ENCODE measurements around the gene NUMB.
"Not testable (repeated sequence)": the region's sequence is repeated elsewhere in the genome, so short reads cannot be mapped to it uniquely, and the experiment has no call there.

Gene NUMB

DNA sequence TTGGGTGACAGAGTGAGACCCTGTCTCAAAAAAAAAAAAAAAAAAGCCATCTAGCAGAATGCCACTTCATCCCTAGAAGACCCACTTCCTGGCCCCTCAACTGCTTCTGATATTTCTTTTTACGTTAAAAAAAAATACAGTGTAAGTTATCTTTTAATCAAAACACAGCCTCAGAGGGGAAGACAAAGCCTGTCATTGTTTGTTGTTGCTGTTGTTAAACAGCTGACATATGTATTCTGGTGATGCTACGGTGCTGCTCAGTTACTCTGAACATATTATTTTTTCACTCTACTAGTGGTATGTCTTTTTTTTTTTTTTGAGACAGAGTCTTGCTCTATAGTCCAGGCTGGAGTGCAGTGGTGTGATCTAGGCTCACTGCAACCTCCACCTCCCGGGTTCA lies 145.7 kb downstream of the NUMB start:
- no peaks in the 10 kb centered on the region for H3K27me3 ChIP-seq (replicated peaks; ENCODE audit: control insufficient read depth, insufficient read depth, low read length)
- TF ChIP-seq, protein P1, sequence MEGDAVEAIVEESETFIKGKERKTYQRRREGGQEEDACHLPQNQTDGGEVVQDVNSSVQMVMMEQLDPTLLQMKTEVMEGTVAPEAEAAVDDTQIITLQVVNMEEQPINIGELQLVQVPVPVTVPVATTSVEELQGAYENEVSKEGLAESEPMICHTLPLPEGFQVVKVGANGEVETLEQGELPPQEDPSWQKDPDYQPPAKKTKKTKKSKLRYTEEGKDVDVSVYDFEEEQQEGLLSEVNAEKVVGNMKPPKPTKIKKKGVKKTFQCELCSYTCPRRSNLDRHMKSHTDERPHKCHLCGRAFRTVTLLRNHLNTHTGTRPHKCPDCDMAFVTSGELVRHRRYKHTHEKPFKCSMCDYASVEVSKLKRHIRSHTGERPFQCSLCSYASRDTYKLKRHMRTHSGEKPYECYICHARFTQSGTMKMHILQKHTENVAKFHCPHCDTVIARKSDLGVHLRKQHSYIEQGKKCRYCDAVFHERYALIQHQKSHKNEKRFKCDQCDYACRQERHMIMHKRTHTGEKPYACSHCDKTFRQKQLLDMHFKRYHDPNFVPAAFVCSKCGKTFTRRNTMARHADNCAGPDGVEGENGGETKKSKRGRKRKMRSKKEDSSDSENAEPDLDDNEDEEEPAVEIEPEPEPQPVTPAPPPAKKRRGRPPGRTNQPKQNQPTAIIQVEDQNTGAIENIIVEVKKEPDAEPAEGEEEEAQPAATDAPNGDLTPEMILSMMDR (IDR thresholded peaks at IDR 0.05; ENCODE audit: insufficient read depth, low read length, poor library complexity, severe bottlenecking), result no peak

DNA sequence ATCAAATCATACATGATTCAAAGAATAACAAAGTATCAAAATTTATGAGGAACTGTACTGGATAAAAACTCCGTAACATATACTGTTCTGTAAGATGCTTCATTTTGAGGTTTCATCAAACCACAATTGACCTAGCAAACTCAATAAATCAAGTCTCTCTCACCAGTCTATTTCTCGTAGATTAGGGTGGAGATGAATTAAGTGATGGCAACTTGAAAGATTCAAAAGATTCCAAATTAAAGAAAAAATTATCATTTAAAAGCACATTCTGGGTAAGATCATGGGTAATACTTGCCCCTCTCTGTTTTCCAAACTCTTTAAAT lies 146.7 kb downstream of the NUMB start:
- no peak for DNase-seq (ENCODE audit: extremely low read depth, insufficient read length)
- H3K27me3 ChIP-seq (replicated peaks; ENCODE audit: control insufficient read depth, insufficient read depth, low read length), result no peaks in the 10 kb centered on the region
- H3K36me3 ChIP-seq (ENCODE audit: control insufficient read depth, insufficient read depth, low read length), result no peaks in the 10 kb centered on the region
- no peak overlapping the region for H3K4me3 ChIP-seq (replicated peaks; ENCODE audit: low read depth, low read length)
- TF ChIP-seq, protein P1 (IDR thresholded peaks at IDR 0.05; ENCODE audit: insufficient read depth, low read length, poor library complexity, severe bottlenecking), result no peak

More for the DNA sequence above, 145.7 kb downstream of the NUMB start:
- DNase-seq (ENCODE audit: extremely low read depth, insufficient read length), result no peak
- H3K4me3 ChIP-seq (replicated peaks; ENCODE audit: low read depth, low read length), result no peak overlapping the region
- no peaks in the 10 kb centered on the region for H3K36me3 ChIP-seq (ENCODE audit: control insufficient read depth, insufficient read depth, low read length)

DNA sequence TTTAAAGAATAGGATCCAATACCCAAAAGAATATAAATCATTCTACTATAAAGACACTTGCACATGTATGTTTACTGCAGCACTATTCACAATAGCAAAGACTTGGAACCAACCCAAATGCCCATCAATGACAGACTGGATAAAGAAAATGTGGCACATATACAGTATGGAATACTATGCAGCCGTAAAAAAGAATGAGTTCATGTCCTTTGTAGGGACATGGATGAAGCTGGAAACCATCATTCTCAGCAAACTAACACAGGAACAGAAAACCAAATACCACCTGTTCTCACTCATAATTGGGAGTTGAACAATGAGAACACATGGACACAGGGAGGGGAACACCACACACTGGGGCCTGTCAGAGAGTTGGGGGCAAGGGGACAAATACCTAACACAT lies 149.1 kb downstream of the NUMB start:
- H3K36me3 ChIP-seq (ENCODE audit: control insufficient read depth, insufficient read depth, low read length); DNase-seq (ENCODE audit: extremely low read depth, insufficient read length); H3K4me3 ChIP-seq (replicated peaks; ENCODE audit: low read depth, low read length); H3K27me3 ChIP-seq (replicated peaks; ENCODE audit: control insufficient read depth, insufficient read depth, low read length): not testable (repeated sequence)

DNA sequence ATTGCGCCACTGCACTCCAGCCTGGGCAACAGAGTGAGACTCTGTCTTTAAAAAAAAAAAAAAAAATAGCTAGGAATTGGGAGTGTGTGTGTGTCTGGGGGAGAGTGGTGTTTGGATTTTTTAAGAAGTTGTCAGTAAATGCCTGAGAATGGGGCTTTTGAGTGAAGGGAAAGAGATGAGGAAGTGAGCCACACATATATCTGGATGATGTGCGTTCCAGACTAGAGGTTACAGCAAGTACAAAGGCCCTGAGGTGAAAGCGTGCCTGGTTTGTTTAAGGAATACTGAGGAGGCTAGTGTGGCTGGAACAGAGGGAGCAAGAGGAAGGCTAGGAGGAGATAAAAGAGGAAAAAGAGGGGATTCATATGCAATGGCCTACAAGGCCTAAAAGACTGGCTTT lies 151.1 kb downstream of the NUMB start:
- Histone ChIP-seq H3K4me3 (replicated peaks; ENCODE audit: low read depth, low read length) (no peak overlapping the region), H3K36me3 (ENCODE audit: control insufficient read depth, insufficient read depth, low read length) (no peaks in the 10 kb centered on the region), H3K27me3 (replicated peaks; ENCODE audit: control insufficient read depth, insufficient read depth, low read length) (no peaks in the 10 kb centered on the region)
- DNase-seq (ENCODE audit: extremely low read depth, insufficient read length), result no peak
- TF ChIP-seq, protein P1 (IDR thresholded peaks at IDR 0.05; ENCODE audit: insufficient read depth, low read length, poor library complexity, severe bottlenecking), result no peak

DNA sequence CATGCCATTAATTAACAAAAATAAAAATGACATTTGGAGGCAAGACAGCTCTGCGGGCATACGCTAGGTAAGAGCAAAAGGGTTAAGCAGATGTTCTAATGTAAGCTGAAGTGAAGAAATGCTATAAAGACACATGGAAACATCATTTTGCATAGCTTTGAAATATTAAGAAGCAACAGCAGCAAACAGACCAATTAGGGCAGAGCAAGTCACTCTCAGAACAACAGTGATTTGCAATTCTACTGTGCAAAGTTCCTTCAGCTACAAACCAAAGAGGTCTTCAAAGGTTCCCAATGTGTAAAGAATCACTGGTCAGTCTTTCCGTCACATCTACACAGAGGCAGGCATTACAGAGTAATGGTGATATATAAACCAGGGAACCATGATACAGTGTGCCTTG lies 152.8 kb downstream of the NUMB start:
- Histone ChIP-seq H3K27me3 (replicated peaks; ENCODE audit: control insufficient read depth, insufficient read depth, low read length) (no peaks in the 10 kb centered on the region), H3K4me3 (replicated peaks; ENCODE audit: low read depth, low read length) (no peak overlapping the region), H3K36me3 (ENCODE audit: control insufficient read depth, insufficient read depth, low read length) (no peaks in the 10 kb centered on the region)
- DNase-seq (ENCODE audit: extremely low read depth, insufficient read length), result no peak
- TF ChIP-seq, protein P1 (IDR thresholded peaks at IDR 0.05; ENCODE audit: insufficient read depth, low read length, poor library complexity, severe bottlenecking), result no peak

DNA sequence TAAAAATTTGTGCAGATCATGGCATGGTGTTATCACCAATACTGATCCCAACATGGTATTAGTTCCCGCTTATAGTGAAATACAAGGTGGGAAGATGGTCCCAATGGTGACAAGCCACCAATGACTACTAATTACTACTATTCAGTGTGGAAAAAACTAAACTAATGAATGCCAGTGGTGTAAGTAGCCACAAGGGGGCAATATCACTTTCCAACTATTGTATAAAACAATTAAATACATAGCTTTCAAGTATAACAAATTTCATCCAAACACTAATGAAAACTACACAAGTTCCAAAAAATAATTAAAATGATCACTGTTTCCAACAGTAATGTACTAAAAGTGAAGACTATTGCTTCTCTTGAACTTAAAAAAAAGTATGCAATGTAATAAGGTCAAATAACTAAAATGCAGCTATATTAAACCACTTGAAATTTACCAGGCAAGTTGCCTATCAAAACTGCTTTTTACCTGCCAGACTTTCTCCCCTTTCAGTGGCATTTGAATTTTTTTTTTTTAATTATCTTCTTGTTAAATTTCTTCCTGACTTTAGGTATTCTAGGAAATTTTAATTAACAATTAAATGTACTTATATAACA lies 163.0 kb downstream of the NUMB start:
- TF ChIP-seq, protein P1 (IDR thresholded peaks at IDR 0.05; ENCODE audit: insufficient read depth, low read length, poor library complexity, severe bottlenecking), result peak; percentile 67
- Histone ChIP-seq H3K27me3 (replicated peaks; ENCODE audit: control insufficient read depth, insufficient read depth, low read length) (no peaks in the 10 kb centered on the region), H3K36me3 (ENCODE audit: control insufficient read depth, insufficient read depth, low read length) (no peaks in the 10 kb centered on the region), H3K4me3 (replicated peaks; ENCODE audit: low read depth, low read length) (no peak overlapping the region)
- no peak for DNase-seq (ENCODE audit: extremely low read depth, insufficient read length)

Data from GM06990 (cell line).